Measurements from ENCODE around the gene RAPGEF3.

Gene RAPGEF3

DNA sequence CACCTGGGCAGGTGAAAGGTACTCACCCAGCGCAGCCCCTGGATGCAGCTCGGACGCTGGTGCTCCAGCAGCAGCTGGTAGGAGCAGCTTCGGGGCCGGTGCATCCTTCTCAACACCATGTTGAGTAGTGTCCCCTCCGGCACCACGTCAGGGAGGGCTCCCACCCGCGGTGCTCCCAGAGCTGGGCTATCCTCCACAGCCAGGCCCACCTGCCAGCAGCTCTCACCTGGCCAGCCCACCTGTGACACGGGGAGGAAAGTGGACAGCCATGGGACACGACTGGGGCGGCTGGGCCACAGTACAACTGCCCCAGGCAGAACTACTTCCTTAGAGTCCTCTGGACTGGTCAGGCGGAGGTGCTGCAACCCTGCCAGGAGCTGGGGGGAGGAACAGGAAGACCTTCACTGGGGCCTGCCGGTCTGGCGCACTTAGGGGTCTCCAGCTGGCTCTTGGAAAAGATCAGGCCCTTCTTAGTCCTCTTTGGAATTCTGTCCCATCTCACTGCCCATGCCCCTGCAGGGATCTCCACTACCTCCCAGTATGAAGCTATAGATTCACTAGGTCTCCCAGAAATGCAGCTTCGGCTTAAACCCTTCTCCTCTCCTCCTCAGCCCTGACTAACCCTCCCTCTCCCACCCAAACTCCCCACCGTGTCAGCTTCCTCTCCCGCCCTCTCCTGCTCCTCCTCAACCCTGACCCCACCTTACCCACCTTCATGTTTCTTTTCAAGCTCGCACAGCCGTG is 668 bp downstream of the RAPGEF3 start:
- DNase-seq: no peak
- Histone ChIP-seq H3K36me3 (no peaks in the 10 kb centered on the region), H3K9me3 (no peaks in the 10 kb centered on the region), H3K4me3 (ENCODE audit: low read depth, low read length) (peak overlapping the region; percentile 67), H3K4me1 (peaks cover 54% of the 10 kb centered on the region), H3K27me3 (no peaks in the 10 kb centered on the region)
- TF ChIP-seq, protein P1, sequence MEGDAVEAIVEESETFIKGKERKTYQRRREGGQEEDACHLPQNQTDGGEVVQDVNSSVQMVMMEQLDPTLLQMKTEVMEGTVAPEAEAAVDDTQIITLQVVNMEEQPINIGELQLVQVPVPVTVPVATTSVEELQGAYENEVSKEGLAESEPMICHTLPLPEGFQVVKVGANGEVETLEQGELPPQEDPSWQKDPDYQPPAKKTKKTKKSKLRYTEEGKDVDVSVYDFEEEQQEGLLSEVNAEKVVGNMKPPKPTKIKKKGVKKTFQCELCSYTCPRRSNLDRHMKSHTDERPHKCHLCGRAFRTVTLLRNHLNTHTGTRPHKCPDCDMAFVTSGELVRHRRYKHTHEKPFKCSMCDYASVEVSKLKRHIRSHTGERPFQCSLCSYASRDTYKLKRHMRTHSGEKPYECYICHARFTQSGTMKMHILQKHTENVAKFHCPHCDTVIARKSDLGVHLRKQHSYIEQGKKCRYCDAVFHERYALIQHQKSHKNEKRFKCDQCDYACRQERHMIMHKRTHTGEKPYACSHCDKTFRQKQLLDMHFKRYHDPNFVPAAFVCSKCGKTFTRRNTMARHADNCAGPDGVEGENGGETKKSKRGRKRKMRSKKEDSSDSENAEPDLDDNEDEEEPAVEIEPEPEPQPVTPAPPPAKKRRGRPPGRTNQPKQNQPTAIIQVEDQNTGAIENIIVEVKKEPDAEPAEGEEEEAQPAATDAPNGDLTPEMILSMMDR (IDR thresholded peaks at IDR 0.05; ENCODE audit: low read depth, low read length): no peak

DNA sequence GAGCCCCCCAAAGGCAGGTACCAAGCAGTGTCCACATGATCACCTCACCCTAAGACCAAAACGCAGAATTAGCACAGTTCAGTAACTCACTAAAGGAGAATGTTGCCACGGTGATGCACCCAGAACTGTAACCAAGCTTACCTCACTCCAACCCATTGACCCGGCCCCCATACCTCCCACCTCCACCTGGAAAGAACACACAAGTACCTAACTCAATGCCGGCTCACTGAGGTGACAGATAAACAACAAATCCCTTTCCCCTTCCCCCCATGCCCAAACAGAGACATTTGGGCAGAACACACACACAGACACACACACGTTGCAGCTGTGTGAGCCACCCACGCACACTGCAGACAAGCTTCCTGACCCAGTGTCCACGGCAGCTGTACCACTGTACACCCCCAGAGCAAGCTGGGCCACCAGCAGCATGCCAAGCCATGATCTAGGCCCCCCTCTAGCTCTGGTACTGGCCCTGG is 1.3 kb downstream of the RAPGEF3 start:
- Histone ChIP-seq H3K27me3 (no peaks in the 10 kb centered on the region), H3K36me3 (no peaks in the 10 kb centered on the region), H3K4me1 (peaks cover 57% of the 10 kb centered on the region), H3K9me3 (no peaks in the 10 kb centered on the region), H3K4me3 (ENCODE audit: low read depth, low read length) (no peak overlapping the region)
- DNase-seq: no peak
- TF ChIP-seq, protein P1 (IDR thresholded peaks at IDR 0.05; ENCODE audit: low read depth, low read length): no peak

DNA sequence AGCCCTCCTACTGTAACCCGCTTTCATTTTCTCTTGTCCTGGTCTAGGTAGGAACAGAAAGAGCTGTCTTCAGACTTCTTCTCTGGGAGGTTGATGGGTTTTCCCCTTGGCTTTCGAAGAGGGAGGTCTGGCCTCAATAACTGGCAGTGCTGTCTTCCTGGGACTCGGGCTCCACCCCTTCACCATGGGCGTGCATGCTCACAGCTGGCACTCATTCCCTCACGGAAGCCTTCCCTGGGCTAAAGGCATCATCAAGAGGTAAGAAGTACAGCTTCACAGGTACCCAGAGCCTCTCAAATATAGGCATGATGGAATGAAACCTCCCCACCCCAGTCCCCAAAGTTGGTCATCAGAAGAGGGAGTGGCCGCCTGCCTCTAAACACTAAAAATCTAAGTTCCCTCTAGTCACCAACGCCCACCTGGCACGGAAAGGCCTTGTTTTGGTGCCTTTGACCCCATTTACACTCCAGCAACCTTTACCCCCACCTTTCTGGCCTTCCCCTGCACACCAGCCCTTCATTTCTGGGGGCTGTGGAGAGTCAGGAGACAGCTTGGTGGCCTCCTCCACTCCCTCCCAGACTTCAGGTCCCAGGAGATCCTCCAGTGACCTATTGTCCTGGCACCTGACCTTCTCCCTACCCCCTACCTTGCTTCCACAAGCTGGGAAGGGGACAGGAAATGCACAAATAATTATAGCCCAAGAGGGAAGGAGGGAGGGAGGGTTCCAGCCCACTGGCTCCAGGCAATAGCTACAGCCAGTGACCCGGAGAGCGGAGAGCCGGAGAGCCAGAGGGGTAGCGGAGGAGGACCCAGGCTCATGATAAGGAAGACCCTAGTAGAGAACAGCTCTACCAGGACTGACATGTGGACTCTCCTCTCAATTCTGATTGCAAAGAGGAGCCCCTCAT is 2.8 kb downstream of the RAPGEF3 start:
- TF ChIP-seq, protein P1 (IDR thresholded peaks at IDR 0.05; ENCODE audit: low read depth, low read length): no peak
- Histone ChIP-seq H3K27me3 (no peaks in the 10 kb centered on the region), H3K4me1 (peaks cover 51% of the 10 kb centered on the region), H3K36me3 (no peaks in the 10 kb centered on the region), H3K4me3 (ENCODE audit: low read depth, low read length) (no peak overlapping the region), H3K9me3 (no peaks in the 10 kb centered on the region)
- no peak for DNase-seq

DNA sequence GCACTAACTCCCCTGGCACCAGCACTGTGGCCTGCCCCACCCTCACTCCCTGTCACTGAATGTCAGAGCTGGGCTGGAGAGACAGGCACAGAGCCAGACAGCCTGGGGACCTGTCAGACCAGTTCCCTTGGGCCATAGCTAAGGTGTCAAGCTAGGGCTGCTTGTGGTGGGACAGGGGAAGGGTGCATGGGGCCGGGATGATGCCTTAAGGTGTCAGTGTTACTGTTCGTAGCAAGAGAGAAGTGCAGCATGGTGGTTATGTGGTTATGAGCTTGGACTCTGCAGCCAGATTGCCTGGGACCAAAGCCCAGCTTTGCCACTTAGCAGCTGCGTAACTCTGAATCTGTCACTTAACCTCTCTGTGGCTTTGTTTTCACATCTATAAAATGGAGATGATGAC is 3.8 kb downstream of the RAPGEF3 start:
- DNase-seq: no peak

DNA sequence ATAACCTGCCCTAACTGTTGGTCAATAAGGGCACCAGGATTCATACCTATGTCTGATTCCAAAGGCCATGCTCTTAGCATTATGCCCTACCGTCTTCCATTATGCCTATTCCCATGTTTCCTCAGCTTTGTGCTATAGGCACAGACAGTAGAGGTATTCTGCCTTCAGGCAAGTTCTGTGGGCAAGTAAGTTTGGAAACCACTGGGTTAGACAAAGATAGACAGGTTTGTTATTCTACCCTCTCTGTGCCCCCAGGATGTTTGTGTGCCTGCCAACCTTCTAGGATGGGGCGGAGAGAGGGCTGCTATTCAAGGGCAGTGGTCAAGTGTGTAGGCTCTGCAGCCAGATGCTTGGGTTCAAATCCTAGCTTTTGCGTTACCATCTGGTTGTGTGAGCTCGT is 4.6 kb downstream of the RAPGEF3 start:
- Histone ChIP-seq H3K36me3 (no peaks in the 10 kb centered on the region), H3K4me3 (ENCODE audit: low read depth, low read length) (no peak overlapping the region), H3K27me3 (no peaks in the 10 kb centered on the region), H3K4me1 (peaks cover 51% of the 10 kb centered on the region), H3K9me3 (no peaks in the 10 kb centered on the region)
- DNase-seq: no peak
- TF ChIP-seq, protein P1 (IDR thresholded peaks at IDR 0.05; ENCODE audit: low read depth, low read length): no peak

More for the DNA sequence above, 3.8 kb downstream of the RAPGEF3 start:
- H3K27me3 ChIP-seq: no peaks in the 10 kb centered on the region
- H3K4me1 ChIP-seq: peaks cover 51% of the 10 kb centered on the region
- no peak overlapping the region for H3K4me3 ChIP-seq (ENCODE audit: low read depth, low read length)
- no peaks in the 10 kb centered on the region for H3K36me3 ChIP-seq
- TF ChIP-seq, protein P1 (IDR thresholded peaks at IDR 0.05; ENCODE audit: low read depth, low read length): no peak
- no peaks in the 10 kb centered on the region for H3K9me3 ChIP-seq
